GM18517 (cell line): ENCODE measurements around the gene ENTPD6.
"Not testable (repeated sequence)": the region's sequence is repeated elsewhere in the genome, so short reads cannot be mapped to it uniquely, and the experiment has no call there.

ENCODE experiments used
- ATAC-seq: cut with Tn5 transposase; IDR thresholded peaks from one replicate; pipeline ENCODE4 v1.9.1; 2021; ENCODE audit warnings: mild to moderate bottlenecking, moderate library complexity; ENCODE audit not compliant: unreplicated experiment

The ENTPD6 gene

GRCh38 chr20:25254986-25255680, 59.6 kb downstream of the ENTPD6 start:
- no peak for ATAC-seq

DNA sequence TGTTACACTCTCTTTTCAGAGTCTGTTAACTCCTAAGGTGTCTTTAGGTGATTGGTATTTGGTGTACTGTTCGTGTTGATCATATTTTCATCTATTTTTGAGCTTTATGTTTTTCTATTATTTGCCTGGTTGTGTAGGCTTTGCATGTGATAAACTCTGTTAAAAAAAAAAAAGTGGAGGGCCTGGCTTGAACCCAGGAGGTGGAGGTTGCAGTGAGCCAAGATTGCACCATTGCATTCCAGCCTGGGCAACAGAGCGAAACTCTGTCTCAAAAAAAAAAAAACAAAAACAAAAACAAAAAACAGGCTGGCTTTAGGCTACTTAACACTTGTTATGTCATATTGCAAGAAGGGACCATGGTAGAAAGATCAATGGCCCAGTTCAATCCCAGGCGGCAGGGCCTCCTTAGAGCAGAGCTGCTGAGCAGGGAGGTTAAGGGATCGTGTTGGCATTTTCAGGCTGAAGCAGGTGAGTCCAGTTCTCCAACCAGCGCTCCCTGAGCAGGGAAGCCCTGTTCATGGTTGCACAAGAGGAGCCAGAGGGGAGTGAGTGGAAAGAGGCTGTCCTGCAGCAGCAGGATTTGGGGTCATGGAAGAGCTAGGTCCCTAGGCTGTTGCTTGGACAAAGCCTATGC, 60.8 kb downstream of the ENTPD6 start:
- no peak for ATAC-seq

DNA sequence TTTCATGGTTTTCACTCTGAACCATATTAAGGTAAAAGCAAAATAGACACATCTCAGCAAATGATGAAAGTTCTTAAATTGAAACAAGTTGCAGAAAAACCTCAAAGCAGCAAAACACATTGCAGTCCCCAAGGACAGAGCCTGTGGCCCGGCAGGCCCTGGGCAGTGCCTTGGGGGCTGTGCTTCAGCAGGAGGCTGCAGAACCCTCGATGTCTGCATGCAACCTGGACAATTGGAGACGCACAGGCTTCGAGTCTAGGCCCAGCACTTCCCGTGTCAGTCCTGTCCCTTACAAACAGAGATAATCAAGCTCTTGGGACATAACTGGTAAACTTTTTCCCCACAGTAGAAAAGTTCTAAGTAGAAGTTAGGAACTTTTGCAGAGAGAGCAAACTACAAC, 61.6 kb downstream of the ENTPD6 start:
- no peak for ATAC-seq

GRCh38 chr20:25257756-25258475, 62.4 kb downstream of the ENTPD6 start:
- no peak for ATAC-seq

DNA sequence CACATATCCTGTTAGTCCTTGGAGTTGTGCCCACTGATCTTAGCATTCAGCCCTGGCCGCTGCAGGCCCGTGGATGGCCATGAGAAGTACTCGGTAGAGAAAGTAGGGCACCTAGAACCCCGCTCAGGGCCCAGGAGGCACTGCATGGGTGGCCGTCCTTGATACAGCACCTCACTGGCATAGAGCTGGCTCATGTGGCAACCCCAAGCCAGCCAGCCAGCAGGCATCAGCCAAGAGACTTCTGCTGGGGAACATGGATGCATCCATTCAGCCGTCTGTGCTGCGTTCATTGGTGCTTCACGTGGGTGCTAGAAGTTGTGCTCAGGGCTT, 62.9 kb downstream of the ENTPD6 start:
- ATAC-seq = no peak

- no peak for ATAC-seq
Observed at GRCh38 chr20:25258828-25259227, 63.3 kb downstream of the ENTPD6 start.

DNA sequence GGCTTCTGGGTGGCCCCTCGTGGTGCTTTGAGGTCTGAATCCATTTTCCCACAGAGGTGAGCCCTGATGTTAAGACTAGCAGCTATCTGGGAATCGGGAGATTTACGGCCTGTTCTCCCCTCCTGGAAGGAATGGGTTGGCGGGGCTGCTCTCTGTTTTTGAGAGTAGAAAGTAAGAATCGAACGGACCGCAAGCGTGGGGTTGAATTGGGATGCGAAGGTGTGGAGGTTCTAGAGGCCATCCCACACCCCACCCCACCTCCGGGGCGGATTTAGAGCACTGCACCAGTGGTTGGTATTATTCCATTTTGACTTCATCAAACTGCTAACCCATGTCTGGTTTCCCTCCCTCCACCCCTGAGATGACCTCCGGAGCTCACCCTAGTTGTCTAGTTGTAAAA, 63.8 kb downstream of the ENTPD6 start:
- no peak for ATAC-seq

DNA sequence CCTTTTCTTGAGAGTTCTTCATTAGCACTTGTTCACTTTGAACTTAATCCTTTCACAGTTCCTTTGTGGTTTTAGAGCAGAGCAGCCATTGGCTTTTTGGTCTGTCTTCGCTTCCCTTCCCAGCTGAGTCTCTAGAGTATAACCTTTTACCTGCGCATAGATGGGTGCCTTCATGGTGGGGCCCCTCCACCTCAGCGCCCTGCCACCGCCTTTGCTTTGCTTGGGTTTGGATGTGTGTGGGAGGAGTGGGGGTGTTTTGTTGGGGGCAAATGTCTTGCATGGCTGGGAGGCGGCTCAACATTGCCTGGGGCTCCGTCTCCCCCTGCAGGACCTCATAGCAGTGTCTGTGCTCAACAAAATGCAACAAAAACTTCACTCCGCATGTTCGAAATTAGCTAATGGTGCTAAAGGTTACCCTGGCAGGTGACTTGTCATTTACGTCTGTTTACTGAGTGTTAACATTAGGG, 64.3 kb downstream of the ENTPD6 start:
- ATAC-seq = no peak

GRCh38 chr20:25260770-25261437, 65.4 kb downstream of the ENTPD6 start:
- not testable (repeated sequence) for ATAC-seq

DNA sequence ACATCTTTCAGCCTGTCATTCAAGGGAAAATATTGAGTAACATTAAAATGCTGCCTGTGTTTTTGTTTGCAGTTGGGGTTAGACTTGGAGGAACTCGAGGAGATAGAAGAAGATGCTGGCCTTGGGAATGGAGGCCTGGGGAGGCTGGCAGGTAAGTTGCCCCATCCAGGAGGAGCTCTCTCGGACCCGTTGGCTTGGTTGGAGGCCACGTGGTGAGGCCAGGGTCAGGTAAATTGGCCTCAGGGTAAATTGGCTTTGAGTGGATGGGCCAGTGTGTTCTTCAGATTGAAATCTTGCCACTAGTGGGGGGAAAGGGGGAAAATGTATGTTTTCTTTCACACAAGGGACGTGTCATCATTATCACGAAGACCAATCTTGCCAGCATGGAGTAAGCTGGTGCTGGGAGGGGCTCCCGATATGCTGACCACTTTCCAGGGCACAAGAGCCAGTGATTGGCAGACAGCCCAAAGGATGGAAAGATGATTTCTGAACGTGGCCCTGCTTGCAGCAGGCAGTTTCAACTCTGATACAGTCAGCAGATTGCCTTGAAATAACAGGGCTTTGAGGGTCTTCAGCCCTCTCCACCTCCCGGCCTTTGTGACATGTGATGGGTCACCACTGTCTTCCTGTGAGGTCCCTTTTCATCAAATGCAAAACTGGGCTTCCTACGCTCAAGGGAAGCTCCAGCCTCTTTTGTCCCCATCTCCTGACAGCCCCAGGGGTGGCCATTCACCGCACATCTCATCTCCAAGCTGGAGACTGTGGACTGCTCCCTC, 73.7 kb downstream of the ENTPD6 start:
- no peak for ATAC-seq

DNA sequence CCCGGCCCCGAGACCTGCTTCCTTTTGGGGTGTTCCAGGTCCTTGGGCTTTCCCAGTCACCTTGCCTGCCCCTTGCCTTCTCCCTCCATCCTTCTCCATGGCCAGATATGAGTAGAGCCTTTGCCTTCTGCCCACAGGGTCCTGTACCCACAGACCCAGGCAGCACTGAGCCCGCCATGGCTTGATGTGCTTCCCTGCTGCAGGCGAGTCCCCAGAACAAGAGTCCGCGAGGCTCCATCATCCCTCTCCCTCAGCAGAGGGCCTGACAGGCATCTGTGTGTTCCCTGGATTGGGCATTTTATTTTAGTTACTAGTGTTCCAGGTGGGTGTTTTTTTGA, 74.3 kb downstream of the ENTPD6 start:
- no peak for ATAC-seq

GRCh38 chr20:25270829-25271251, 75.3 kb downstream of the ENTPD6 start:
- no peak for ATAC-seq

- ATAC-seq = no peak
Observed at GRCh38 chr20:25271486-25272222, 76.1 kb downstream of the ENTPD6 start.

- ATAC-seq = no peak
Observed at GRCh38 chr20:25272223-25273000, 76.9 kb downstream of the ENTPD6 start.

DNA sequence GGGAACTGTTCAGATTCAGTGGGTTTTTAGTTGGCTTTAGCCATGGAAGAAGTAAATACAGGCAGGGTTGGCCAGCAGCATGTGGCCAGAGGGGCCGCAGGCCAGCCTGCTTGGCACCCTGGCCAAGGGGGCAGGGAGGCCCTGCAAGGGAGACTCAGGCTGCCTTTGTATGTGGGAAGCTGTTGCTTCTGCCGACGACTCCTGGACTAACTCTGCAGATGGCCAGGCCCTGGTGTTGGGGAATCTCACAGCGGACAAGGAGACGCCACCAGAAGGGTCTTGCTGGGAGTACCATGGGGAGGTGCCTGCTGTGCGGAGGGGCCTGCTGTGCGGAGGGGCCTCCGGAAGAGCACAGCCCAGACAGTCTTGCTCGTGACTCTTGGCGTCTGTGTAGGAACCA, 77.5 kb downstream of the ENTPD6 start:
- no peak for ATAC-seq

- ATAC-seq = no peak
Observed at GRCh38 chr20:25273541-25274358, 78.2 kb downstream of the ENTPD6 start.

DNA sequence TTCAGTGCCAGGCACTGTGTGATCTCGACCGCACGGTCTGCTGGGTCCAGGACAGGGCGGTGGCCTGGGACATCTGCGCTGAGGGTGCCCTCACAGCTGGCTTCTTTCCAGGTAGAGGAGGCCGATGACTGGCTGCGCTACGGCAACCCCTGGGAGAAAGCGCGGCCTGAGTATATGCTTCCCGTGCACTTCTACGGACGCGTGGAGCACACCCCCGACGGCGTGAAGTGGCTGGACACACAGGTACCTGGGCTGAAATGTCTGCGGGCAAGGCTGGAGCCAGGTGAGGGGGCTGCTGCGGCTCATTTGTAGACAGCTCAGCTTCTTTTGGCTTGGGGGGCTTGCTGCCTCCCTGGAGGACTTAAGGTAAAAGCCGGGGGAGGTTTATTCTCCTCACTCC, 79.0 kb downstream of the ENTPD6 start:
- ATAC-seq = no peak
